WERI-Rb-1 (cell line): ENCODE results near the gene COL19A1.

ENCODE experiments used
- DNase-seq: peaks from one replicate; pipeline ENCODE4 v3.0.0-alpha.2; 2020
- H3K27ac ChIP-seq: fragments of 250-450 bp; sonication (Bioruptor Pico); 2 replicates; pipeline ENCODE4 v1.5.1; 2020; ENCODE audit warnings: mild to moderate bottlenecking, moderate library complexity
- H3K27me3 ChIP-seq: fragments of 250-450 bp; sonication (Bioruptor Pico); 2 replicates; pipeline ENCODE4 v1.5.1; 2021; ENCODE audit warnings: mild to moderate bottlenecking, low read depth, moderate library complexity; ENCODE audit not compliant: insufficient read depth, severe bottlenecking
- H3K36me3 ChIP-seq: fragments of 250-450 bp; sonication (Bioruptor Pico); 2 replicates; pipeline ENCODE4 v1.5.1; 2020; ENCODE audit warnings: mild to moderate bottlenecking, moderate library complexity
- H3K4me3 ChIP-seq: 2 replicates; pipeline ENCODE4 v1.5.1; 2011; ENCODE audit warnings: low read depth, mild to moderate bottlenecking, control low read depth, low read length
- H3K9me3 ChIP-seq: fragments of 250-450 bp; sonication (Bioruptor Pico); 2 replicates; pipeline ENCODE4 v1.5.1; 2021; ENCODE audit warnings: mild to moderate bottlenecking, moderate library complexity; ENCODE audit not compliant: severe bottlenecking
- CTCF ChIP-seq: IDR thresholded peaks from 2 replicates; pipeline ENCODE4 v1.5.1; 2011; ENCODE audit warnings: low read depth, mild to moderate bottlenecking, control low read depth, inconsistent platforms, low read length

Gene COL19A1

DNA sequence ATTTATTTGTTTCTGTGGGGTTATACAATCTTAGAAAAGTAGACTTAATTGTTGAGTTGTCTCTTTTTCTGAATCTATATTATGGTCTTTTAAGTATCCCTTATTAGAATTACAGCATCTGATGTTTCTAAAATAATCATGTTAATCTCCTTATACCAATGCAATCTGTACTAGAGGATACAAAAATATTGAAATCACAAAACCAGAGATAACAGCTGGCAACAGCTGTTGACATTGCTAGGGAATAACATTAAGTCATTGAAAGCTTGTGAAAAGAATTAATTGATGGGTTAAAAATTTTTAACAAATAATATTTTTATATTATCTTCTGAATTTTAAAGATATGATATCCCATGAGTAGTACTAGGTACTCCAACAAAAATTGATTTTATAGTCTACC lies 162.6 kb downstream of the COL19A1 start:
- DNase-seq, result no peak
- no peak overlapping the region for H3K27ac ChIP-seq
- H3K4me3 ChIP-seq, result no peak overlapping the region
- H3K9me3 ChIP-seq, result no peaks in the 10 kb centered on the region
- H3K27me3 ChIP-seq, result no peaks in the 10 kb centered on the region
- TF ChIP-seq CTCF, result no peak
- H3K36me3 ChIP-seq, result no peaks in the 10 kb centered on the region

DNA sequence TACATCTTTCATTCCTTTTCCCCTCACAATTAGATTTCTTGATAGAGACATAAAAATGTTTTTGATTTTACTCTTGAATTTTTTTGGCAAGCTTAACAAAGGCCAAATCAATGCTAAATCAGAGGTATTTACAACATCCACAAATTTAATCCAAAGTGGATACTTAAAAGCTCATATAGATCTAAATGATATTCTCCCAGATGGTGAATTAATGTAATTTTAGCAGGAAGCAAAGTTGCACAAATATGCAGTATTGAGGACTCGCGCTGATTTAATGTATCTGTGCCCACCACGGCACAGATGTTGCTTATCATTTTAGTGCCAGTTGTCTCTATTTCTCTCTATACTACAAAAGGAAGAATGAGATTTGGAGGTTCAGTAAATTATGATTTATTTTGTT lies 167.4 kb downstream of the COL19A1 start:
- Histone ChIP-seq H3K27me3 (no peaks in the 10 kb centered on the region), H3K9me3 (no peaks in the 10 kb centered on the region), H3K27ac (no peak overlapping the region), H3K4me3 (no peak overlapping the region), H3K36me3 (no peaks in the 10 kb centered on the region)
- no peak for TF ChIP-seq CTCF
- no peak for DNase-seq

DNA sequence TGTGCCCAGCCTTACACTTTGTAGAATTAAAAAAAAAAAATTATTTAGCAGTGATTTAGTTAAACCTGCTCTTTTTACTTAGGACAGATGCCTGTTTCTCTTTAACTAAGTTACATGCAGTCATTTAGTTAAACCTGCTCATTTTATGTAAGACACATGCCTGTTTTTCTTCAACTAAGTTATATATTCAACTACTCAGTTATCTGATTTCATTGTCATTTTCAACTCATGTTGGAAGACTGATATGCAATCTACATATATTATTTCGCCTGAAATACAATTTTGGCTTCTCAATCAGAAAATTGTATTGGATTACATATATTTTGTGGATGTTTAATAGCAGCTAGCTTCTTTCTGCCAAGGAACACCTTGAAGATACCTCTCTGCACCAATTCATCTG lies 171.1 kb downstream of the COL19A1 start:
- Histone ChIP-seq H3K9me3 (no peaks in the 10 kb centered on the region), H3K27ac (no peak overlapping the region), H3K27me3 (no peaks in the 10 kb centered on the region), H3K36me3 (no peaks in the 10 kb centered on the region), H3K4me3 (no peak overlapping the region)
- DNase-seq, result no peak
- no peak for TF ChIP-seq CTCF

- Histone ChIP-seq H3K9me3 (no peaks in the 10 kb centered on the region), H3K27ac (no peak overlapping the region), H3K27me3 (no peaks in the 10 kb centered on the region), H3K36me3 (no peaks in the 10 kb centered on the region), H3K4me3 (no peak overlapping the region)
- DNase-seq, result no peak
- TF ChIP-seq CTCF, result no peak
Measured at GRCh38 chr6:70040766-70041165, 174.4 kb downstream of the COL19A1 start.

DNA sequence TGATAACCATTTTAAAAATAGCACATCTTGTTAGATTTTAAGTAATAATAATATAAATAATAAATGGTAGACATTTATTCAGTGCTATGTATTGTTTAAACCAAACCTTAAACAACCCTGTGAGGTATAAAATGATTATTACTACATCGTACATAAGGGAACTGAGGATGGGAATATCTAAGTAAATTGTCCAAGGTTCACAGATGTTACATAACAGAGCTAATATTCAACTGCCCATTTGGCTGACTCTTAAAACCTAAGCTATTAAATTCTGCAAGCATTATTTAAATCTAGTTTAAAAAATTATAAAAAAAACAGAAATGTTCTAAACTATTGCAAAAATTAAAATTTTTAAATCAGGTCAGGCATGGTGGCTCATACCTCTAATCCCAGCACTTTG lies 175.1 kb downstream of the COL19A1 start:
- no peak for DNase-seq
- Histone ChIP-seq H3K9me3 (no peaks in the 10 kb centered on the region), H3K4me3 (no peak overlapping the region), H3K27me3 (no peaks in the 10 kb centered on the region), H3K36me3 (no peaks in the 10 kb centered on the region), H3K27ac (no peak overlapping the region)
- TF ChIP-seq CTCF, result no peak

DNA sequence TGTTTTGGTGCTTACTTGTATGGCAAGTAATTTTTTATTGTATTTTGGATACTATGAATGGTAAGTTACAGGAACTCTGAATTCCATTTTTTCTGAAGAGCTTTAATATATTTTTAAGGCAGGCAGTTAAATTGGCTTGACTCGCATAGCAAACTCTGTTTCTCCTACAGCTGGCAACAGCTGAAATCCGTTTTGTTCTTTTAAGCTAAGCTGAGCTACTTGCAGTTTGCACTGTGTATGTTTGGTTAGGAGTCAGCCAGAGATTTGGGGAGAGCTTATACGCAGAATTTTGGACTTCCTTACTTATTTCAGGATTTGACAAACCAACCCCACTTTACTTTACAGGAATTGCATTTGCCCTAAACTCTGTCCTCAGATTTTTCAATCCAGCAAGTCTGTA lies 179.1 kb downstream of the COL19A1 start:
- Histone ChIP-seq H3K9me3 (no peaks in the 10 kb centered on the region), H3K27ac (no peak overlapping the region), H3K27me3 (no peaks in the 10 kb centered on the region), H3K36me3 (no peaks in the 10 kb centered on the region), H3K4me3 (no peak overlapping the region)
- DNase-seq, result no peak
- no peak for TF ChIP-seq CTCF
